Limb (tissue), 2 donors: Measurements from ENCODE around the gene ADAT3.
A peak's percentile ranks its signal among the peaks of the same experiment; 100 is the strongest.

Experiments
- DNase-seq, 2 donors: peaks; one replicate each; pipeline ENCODE4 v3.0.0-alpha.2; 2016; ENCODE audit errors: extremely low spot score in 2 of 2

Gene ADAT3

DNA sequence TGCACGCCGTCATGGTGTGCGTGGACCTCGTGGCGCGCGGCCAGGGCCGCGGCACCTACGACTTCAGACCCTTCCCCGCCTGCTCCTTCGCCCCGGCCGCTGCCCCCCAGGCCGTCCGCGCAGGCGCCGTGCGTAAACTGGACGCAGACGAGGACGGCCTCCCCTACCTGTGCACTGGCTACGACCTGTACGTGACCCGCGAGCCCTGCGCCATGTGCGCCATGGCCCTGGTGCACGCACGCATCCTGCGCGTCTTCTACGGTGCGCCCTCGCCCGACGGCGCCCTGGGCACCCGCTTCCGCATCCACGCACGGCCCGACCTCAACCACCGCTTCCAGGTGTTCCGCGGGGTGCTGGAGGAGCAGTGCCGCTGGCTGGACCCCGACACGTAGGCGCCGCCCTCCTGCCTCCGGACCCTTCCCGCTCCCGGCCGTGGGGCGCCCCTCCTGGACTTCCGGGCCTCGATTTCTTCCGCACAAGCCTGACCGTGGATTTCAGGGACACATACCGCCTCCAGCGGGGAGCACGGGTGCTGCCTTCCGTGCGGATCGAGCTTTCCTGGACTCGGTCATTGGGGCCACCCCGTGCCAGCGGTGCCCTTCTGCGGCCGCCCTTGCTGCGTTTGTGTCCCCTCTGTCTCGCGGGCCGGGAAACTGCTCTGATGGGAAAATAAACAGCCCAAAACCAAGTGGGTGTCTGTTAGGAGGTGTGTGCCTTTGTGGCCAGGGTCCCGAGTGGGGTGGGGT, 7.7 kb downstream of the ADAT3 start:
- DNase-seq: no peak

DNA sequence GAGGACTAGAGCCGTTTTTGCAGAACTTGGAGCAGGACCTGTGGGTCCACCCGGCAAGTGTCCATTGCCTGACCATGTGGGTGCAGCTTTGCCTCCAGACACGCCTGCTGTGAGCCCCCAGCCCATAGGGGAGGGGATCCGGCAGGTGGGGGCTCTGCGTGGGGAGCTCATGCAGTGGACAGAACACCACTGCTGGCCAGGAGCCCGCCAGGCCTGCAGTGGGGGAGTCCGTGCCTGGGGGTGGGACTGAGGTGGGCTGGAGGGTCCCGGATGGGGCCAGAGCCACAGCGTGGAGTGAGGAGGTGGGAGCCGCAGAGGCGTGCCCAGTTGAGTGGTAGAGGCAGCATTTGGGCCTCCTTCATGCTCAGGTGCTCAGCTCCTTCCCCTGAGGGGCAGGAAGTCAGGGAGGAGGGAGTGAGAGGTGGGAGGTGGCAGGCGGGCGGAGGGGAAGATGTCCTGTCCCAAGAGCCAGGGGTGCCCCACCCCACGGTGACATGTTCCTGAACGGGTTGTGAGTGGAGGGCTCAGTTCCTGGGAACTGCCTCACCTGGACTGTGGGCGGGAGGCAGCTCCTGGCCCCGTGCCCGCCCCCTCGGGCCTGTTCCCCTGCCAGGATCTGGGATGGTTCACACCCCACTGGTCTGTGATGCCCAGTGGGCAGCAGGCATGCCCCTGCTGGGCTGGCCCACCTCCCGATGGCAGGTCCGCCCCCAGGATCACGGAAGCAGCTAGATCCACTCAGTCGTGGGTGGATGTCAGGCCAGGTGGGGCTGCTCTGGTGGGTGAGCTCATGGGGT, 8.8 kb downstream of the ADAT3 start:
- no peak for DNase-seq

GRCh38 chr19:1914826-1915341, 9.7 kb downstream of the ADAT3 start:
- no peak for DNase-seq

DNA sequence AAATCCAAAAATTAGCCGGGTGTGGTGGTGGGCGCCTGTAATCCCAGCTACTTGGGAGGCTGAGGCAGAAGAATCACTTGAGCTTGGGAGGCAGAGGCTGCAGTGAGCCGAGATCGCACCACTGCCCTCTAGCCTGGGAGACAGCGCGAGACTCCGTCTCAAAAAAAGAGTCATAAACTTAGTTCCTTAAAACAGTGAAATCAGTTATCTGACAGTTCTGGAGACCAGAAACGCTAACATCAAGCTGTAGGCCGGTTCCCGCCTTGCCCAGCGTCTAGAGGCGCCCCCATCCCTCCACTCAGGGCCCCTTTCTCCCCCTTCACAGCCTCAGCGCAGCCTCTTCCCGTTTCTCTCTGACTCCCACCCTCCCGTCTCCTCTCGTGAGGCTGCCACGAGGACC, 11.9 kb downstream of the ADAT3 start:
- DNase-seq: no peak

- no peak for DNase-seq
Observed at GRCh38 chr19:1917926-1918325, 12.7 kb downstream of the ADAT3 start.

- DNase-seq: no peak
Observed at GRCh38 chr19:1918975-1919374, 13.8 kb downstream of the ADAT3 start.

- no peak for DNase-seq
Observed at GRCh38 chr19:1920644-1921043, 15.4 kb downstream of the ADAT3 start.

- no peak for DNase-seq
Observed at GRCh38 chr19:1921326-1921725, 16.1 kb downstream of the ADAT3 start.

DNA sequence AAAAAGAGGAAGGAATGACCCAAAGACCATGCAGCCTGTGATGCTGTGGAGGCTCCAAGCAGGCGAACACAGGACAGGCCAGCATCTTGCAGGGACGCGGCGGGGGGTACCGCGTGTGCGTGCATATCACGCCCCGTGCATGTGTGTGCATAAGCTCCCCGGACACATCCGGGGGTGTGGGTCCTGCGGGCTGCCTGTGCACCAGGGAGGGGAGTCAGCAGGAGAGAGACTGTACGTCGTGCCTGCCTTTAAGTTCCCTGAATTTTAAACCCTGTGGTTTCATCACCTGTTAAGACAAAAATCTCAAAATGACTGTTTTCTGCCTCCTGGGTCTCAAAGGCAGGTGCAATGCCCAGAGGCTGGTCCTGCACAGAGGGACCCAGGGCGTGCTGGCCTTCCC, 16.6 kb downstream of the ADAT3 start:
- no peak for DNase-seq

GRCh38 chr19:1922803-1923202, 17.6 kb downstream of the ADAT3 start:
- DNase-seq: no peak

DNA sequence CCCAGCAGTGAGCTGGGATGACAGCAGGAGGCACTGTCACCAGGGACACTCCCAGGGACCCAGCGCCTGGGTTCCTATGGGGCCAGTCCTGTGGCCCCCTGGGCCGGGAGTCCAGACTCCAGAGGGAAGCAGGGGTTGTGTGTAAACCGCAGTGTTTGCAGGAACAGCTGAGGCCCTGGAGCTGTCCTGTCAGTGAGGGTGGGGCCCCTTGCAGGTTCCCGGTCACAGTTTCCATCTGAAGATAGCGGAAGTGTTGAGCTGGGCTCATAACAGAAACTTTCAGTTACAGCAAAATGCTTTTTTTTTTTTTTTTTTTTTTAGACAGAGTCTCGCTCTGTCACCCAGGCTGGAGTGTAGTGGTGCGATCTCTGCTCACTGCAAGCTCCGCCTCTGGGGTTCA, 18.1 kb downstream of the ADAT3 start:
- no peak for DNase-seq

- no peak for DNase-seq
Observed at GRCh38 chr19:1924320-1924961, 19.2 kb downstream of the ADAT3 start.

DNA sequence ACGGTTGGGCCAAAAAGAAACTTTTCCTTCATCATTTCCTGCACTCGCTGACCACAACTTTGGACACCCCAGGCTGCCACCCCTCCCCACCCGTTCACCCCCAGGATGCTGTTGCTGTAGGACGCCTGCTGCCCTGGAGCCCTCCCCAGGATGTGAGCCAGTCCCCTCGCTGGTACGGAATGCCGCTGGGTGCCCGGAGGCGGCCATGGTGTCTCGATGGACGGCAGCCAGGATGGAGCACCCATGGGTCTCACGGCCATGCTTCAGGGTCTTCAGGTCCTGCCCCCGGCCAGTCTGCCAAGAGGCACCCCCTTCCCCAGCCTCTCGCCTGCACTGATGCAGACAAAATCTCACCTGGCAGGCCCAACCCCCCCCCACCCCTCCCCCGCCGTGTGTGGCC, 20.3 kb downstream of the ADAT3 start:
- DNase-seq: no peak

- peak; percentile 45 to 85 for DNase-seq
Observed at GRCh38 chr19:1929021-1929742, 24.0 kb downstream of the ADAT3 start.

DNA sequence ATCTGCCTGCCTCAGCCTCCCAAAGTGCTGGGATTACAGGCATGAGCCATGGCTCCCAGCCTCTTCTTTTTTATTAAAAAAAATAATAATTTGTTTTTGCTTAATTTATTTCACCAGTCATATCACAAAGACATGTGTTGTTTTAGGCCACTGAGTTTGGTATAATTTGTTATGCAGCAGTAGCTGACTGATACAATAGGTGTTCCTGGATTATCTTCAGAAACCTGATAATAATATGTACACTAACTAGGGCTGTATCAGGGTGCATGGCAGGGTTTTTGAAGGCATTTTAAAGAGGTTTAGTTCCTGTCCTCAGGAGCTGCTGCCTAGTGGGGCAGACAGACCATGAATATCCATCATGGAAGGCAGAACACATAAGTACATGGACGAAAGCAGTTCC, 26.2 kb downstream of the ADAT3 start:
- DNase-seq: no peak

DNA sequence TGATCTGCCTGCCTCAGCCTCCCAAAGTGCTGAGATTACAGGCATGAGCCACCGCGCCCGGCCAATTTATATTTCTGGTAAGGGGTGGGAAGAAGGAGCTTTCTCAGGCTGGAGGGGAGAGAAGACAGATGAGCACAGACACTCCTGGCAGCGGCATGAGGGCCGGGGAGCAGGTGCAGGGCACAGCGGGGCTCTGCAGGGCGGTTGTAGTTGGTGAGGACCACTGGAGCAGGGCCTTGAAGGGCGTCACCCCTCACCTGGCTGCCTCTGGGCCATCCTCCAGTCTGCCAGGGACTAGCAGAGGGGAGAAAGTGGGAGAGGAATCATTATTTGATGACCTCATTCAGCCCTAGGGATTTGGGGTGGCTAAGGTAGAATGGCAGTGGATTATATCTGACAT, 27.2 kb downstream of the ADAT3 start:
- DNase-seq: no peak

DNA sequence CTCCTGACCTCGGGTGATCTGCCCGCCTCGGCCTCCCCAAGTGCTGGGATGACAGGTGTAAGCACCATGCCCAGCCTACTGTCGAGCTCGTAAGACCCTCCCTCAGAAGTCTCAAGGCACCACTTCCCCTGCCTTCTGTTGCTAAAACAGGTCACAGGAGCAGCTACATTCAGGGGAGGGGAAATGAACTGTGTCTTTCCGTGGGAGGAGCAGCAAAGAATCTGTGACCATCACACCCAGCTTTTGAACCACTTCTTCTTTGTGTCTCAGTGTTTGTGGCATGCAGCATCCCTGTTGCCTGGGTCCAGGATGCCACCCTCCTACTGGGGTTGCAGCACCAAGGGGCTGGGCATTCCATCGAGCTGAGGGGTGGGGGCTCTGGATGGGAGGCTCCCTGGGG, 28.0 kb downstream of the ADAT3 start:
- no peak for DNase-seq

GRCh38 chr19:1933942-1934341, 28.7 kb downstream of the ADAT3 start:
- no peak for DNase-seq

GRCh38 chr19:1935484-1936208, 30.4 kb downstream of the ADAT3 start:
- peak in 1 of 2 donors; percentile 24 for DNase-seq

GRCh38 chr19:1936430-1936829, 31.2 kb downstream of the ADAT3 start:
- no peak for DNase-seq
